Ovary (tissue), 9 donors: ENCODE results near the gene AFAP1. TPM values are rescaled to one million over a fixed set of nuclear protein-coding genes. Genes with fewer than 3 reads are reported as not detected.
"Not testable (repeated sequence)": the region's sequence is repeated elsewhere in the genome, so short reads cannot be mapped to it uniquely, and the experiment has no call there.

ENCODE experiments used
- DNase-seq, 5 donors: peaks; one replicate each; pipeline ENCODE4 v3.0.0-alpha.2; 2019 to 2020
- H3K27ac ChIP-seq, 2 donors: fragments of 200-600 bp; one replicate each; pipeline versions ENCODE4 v1.5.1 to v1.8.0; 2019 to 2022
- H3K27me3 ChIP-seq: fragments of 200-600 bp; one replicate; pipeline ENCODE4 v1.8.0; 2022
- H3K36me3 ChIP-seq: fragments of 200-600 bp; sonication (generic); one replicate; pipeline ENCODE4 v1.5.1; 2019
- H3K4me1 ChIP-seq: one replicate; pipeline ENCODE4 v1.8.1; 2013; ENCODE audit warnings: mild to moderate bottlenecking, moderate library complexity; ENCODE audit not compliant: insufficient read depth
- H3K4me3 ChIP-seq: fragments of 200-600 bp; sonication (generic); one replicate; pipeline ENCODE4 v1.5.1; 2017
- H3K9me3 ChIP-seq, 2 donors: fragments of 200-600 bp in 1 of 2; sonication (generic) in 1 of 2; one replicate each; pipeline versions ENCODE4 v1.5.1 to v1.8.1; 2013 to 2019; ENCODE audit warnings: mild to moderate bottlenecking in 1 of 2, moderate library complexity in 1 of 2
- CTCF ChIP-seq, 3 donors: fragments of 450-650 bp in 2 of 3; fragments of 200-600 bp in 1 of 3; IDR thresholded peaks; one replicate each; pipeline versions ENCODE4 v1.5.1 to v1.8.0; 2016 to 2022; ENCODE audit warnings: antibody characterized with exemption in 3 of 3, mild to moderate bottlenecking in 1 of 3
- EP300 ChIP-seq: sonication (generic); formaldehyde crosslinking; IDR thresholded peaks from one replicate; pipeline ENCODE4 v1.6.1; 2017; ENCODE audit warnings: antibody characterized with exemption
- POLR2A ChIP-seq: fragments of 450-650 bp; IDR thresholded peaks from one replicate; pipeline ENCODE4 v1.6.1; 2017; ENCODE audit warnings: antibody characterized with exemption, mild to moderate bottlenecking, moderate library complexity
- WGBS, 3 donors: extraction: QIAGEN DNeasy Blood & Tissue Kit in 1 of 3; methylation state at CpG; one replicate each; pipeline versions ENCODE4 v1.1.5 to v1.1.7; 2013 to 2017; 5-methylcytosine and 5-hydroxymethylcytosine counted together
- intact Hi-C, 4 donors: fragments of 100-400 bp; cut with DNase I; formaldehyde crosslinking; loops; one replicate each; pipeline versions ENCODE4 v1.11.0 to v1.15.1; 2022 to 2023
- polyA plus RNA-seq, 2 donors: library from polyadenylated mRNA; stranded (reverse); fragments of 200-250 nt in 1 of 2; fragments of 350-450 nt in 1 of 2; fragmentation: Illumina TruSeq in 1 of 2; extraction: RNeasy Lipid Tissue Mini Kit (QIAGEN cat#74804) in 1 of 2; gene quantifications; one replicate each; pipeline ENCODE4 v1.2.3, GENCODE V29; 2013 to 2014
- total RNA-seq, 7 donors: library from RNA; depleted of rRNA in 2 of 7; stranded (reverse); fragments of >200 nt in 2 of 7; fragmentation: NEBNext Ultra II Directional in 3 of 7; extraction: Animal tissue kit (Norgen Biotek cat#: 25700) in 3 of 7; gene quantifications; one replicate each; pipeline versions ENCODE4 v1.1.0 to v1.2.4, GENCODE V29; 2016 to 2023
- donor health status: DM: no; HTN: no; CAD: no; lungs with moderate emphysema.
- donor health status: DM: no; HTN: no; CAD: no.
- donor health status: Bipolar disorder and iron deficiency.
- donor health status: DM: yes; HTN: yes; CAD: no.
- donor health status: DM: no; HTN: no; CAD: no.
- donor health status: DM: yes; HTN: yes; CAD: no.

The AFAP1 gene
- total and polyA plus RNA-seq, 9 donors: 8.6 to 42.3 (median 23.0) TPM

- no peak for TF ChIP-seq CTCF (IDR thresholded peaks at IDR 0.05)
- TF ChIP-seq POLR2A: no peak
- TF ChIP-seq EP300: no peak
- Histone ChIP-seq H3K9me3 (no peaks in the 10 kb centered on the region), H3K27ac (no peak overlapping the region), H3K4me3 (no peak overlapping the region), H3K36me3 (no peaks in the 10 kb centered on the region), H3K4me1 (peaks cover 4% of the 10 kb centered on the region), H3K27me3 (no peaks in the 10 kb centered on the region)
- intact Hi-C loops: no loop called here
- DNase-seq: no peak
- WGBS, 3 donors: 72 to 76% (median 75%) methylated on average over 7 of the region's 7 CpGs
Observed at GRCh38 chr4:7924163-7924562, 15.5 kb downstream of the AFAP1 start.

- peaks cover 7% of the 10 kb centered on the region for H3K4me1 ChIP-seq
- H3K36me3 ChIP-seq: no peaks in the 10 kb centered on the region
- no peak for DNase-seq
- TF ChIP-seq CTCF (IDR thresholded peaks at IDR 0.05) (no peak), POLR2A (no peak), EP300 (no peak)
- 82 to 93% (median 93%) methylated on average over 7 of the region's 7 CpGs for WGBS, 3 donors
- H3K4me3 ChIP-seq: no peak overlapping the region
- intact Hi-C loops: no loop called here
- H3K27me3 ChIP-seq: no peaks in the 10 kb centered on the region
- no peak overlapping the region for H3K27ac ChIP-seq
- H3K9me3 ChIP-seq: no peaks in the 10 kb centered on the region
Observed at GRCh38 chr4:7922466-7922865, 17.2 kb downstream of the AFAP1 start.

- no peak for DNase-seq
- intact Hi-C loops: no loop called here
- TF ChIP-seq CTCF (IDR thresholded peaks at IDR 0.05) (no peak), POLR2A (no peak), EP300 (no peak)
- WGBS, 3 donors: 27 to 56% (median 31%) methylated on average over 12 of the region's 12 CpGs
- H3K4me1 ChIP-seq: peaks cover 7% of the 10 kb centered on the region
- H3K36me3 ChIP-seq: no peaks in the 10 kb centered on the region
- no peak overlapping the region for H3K4me3 ChIP-seq
- H3K27me3 ChIP-seq: no peaks in the 10 kb centered on the region
- no peak overlapping the region for H3K27ac ChIP-seq
- H3K9me3 ChIP-seq: no peaks in the 10 kb centered on the region
Observed at GRCh38 chr4:7918981-7919380, 20.7 kb downstream of the AFAP1 start.

- intact Hi-C loops, H3K27me3 ChIP-seq, H3K4me1 ChIP-seq, H3K4me3 ChIP-seq, H3K27ac ChIP-seq, H3K9me3 ChIP-seq, H3K36me3 ChIP-seq, DNase-seq: not testable (repeated sequence)
- WGBS, 3 donors: 85 to 95% (median 87%) methylated on average over 17 to 18 of the region's 18 CpGs
Observed at GRCh38 chr4:7918187-7918586, 21.5 kb downstream of the AFAP1 start.

- DNase-seq: no peak
- no peaks in the 10 kb centered on the region for H3K9me3 ChIP-seq
- intact Hi-C loops: no loop called here
- no peak overlapping the region for H3K4me3 ChIP-seq
- TF ChIP-seq EP300 (no peak), POLR2A (no peak), CTCF (IDR thresholded peaks at IDR 0.05) (no peak)
- WGBS, 3 donors: 90 to 96% (median 94%) methylated on average over 6 of the region's 6 CpGs
- H3K36me3 ChIP-seq: no peaks in the 10 kb centered on the region
- H3K27me3 ChIP-seq: no peaks in the 10 kb centered on the region
- H3K27ac ChIP-seq: no peak overlapping the region
- H3K4me1 ChIP-seq: peaks cover 8% of the 10 kb centered on the region
Observed at GRCh38 chr4:7917669-7918068, 22.0 kb downstream of the AFAP1 start.
